ENCODE results near the gene POU4F1.

Gene POU4F1

GRCh38 chr13:78595495-78596398, 7.6 kb downstream of the POU4F1 start:
- DNase-seq (ENCODE audit: low read depth), result no peak
- peak overlapping the region; percentile 31 for H3K4me3 ChIP-seq (ENCODE audit: low read depth, low read length)

- no peak for DNase-seq (ENCODE audit: low read depth)
- H3K4me3 ChIP-seq (ENCODE audit: low read depth, low read length), result no peak overlapping the region
Measured at GRCh38 chr13:78594456-78594975, 8.8 kb downstream of the POU4F1 start.

- DNase-seq (ENCODE audit: low read depth), result no peak
- H3K4me3 ChIP-seq (ENCODE audit: low read depth, low read length), result no peak overlapping the region
Measured at GRCh38 chr13:78593652-78594455, 9.5 kb downstream of the POU4F1 start.

- no peak overlapping the region for H3K4me3 ChIP-seq (ENCODE audit: low read depth, low read length)
- DNase-seq (ENCODE audit: low read depth), result no peak
Measured at GRCh38 chr13:78593129-78593528, 10.2 kb downstream of the POU4F1 start.

GRCh38 chr13:78592584-78592983, 10.8 kb downstream of the POU4F1 start:
- no peak for DNase-seq (ENCODE audit: low read depth)
- H3K4me3 ChIP-seq (ENCODE audit: low read depth, low read length), result no peak overlapping the region

- H3K4me3 ChIP-seq (ENCODE audit: low read depth, low read length), result no peak overlapping the region
- DNase-seq (ENCODE audit: low read depth), result no peak
Measured at GRCh38 chr13:78589206-78589605, 14.1 kb downstream of the POU4F1 start.

GRCh38 chr13:78587395-78587794, 16.0 kb downstream of the POU4F1 start:
- no peak overlapping the region for H3K4me3 ChIP-seq (ENCODE audit: low read depth, low read length)
- no peak for DNase-seq (ENCODE audit: low read depth)

- DNase-seq (ENCODE audit: low read depth), result no peak
- no peak overlapping the region for H3K4me3 ChIP-seq (ENCODE audit: low read depth, low read length)
Measured at GRCh38 chr13:78586706-78587105, 16.6 kb downstream of the POU4F1 start.

GRCh38 chr13:78576261-78576660, 27.1 kb downstream of the POU4F1 start:
- no peak for DNase-seq (ENCODE audit: low read depth)
- H3K4me3 ChIP-seq (ENCODE audit: low read depth, low read length), result no peak overlapping the region

GRCh38 chr13:78572459-78572858, 30.9 kb downstream of the POU4F1 start:
- no peak for DNase-seq (ENCODE audit: low read depth)
- H3K4me3 ChIP-seq (ENCODE audit: low read depth, low read length), result no peak overlapping the region

GRCh38 chr13:78569029-78569428, 34.3 kb downstream of the POU4F1 start:
- no peak overlapping the region for H3K4me3 ChIP-seq (ENCODE audit: low read depth, low read length)
- no peak for DNase-seq (ENCODE audit: low read depth)

GRCh38 chr13:78566631-78567030, 36.7 kb downstream of the POU4F1 start:
- H3K4me3 ChIP-seq (ENCODE audit: low read depth, low read length), result no peak overlapping the region
- no peak for DNase-seq (ENCODE audit: low read depth)

GRCh38 chr13:78562237-78562889, 41.0 kb downstream of the POU4F1 start:
- no peak for DNase-seq (ENCODE audit: low read depth)
- H3K4me3 ChIP-seq (ENCODE audit: low read depth, low read length), result no peak overlapping the region
